Measurements from ENCODE around the gene RAMAC. TPM values are rescaled to one million over a fixed set of nuclear protein-coding genes. Genes with fewer than 3 reads are reported as not detected.

The RAMAC gene
- total and polyA plus RNA-seq, 2 of the 8 experiments (the other 6 are each of a cell fraction or from before 2014, with no cell fraction given): 20.7 to 32.9 TPM

DNA sequence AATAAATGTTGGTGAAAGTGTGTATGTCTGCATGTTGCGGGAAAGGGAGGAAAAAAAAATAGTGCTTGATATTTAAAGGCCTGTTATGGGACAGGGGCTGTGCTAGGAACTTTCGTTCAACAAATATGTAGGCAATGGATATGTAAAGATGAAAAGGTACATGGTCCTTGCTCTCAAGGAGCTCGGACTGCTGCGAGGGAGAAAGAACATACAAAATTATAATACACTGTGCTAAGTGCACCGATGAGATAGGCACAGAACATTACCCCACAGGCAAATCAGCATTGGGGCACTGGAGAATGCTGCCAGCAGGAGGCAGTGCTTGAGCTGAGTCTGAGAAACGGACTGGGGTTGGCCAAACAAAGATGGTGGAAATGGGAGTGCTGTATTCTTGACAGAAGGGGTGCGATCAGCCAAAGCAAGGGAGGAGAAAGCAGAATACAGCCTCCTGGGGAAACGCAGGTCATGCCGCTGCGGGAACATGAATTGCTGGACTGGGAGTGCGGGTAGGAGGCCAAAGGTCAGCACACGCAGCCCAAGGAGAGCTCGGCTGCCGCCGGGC is 24.8 kb downstream of the RAMAC start:
- H3K27me3 ChIP-seq (replicated peaks in 1 of 4; ENCODE audit: control insufficient read depth in 3 of 4, extremely low read depth in 1 of 4, insufficient read depth in 3 of 4, low read length in 3 of 4): peaks cover 0 to 3% (median 0%) of the 10 kb centered on the region in 4 experiments; a peak in 1 of 7 replicates
- peak overlapping the region; percentile 51; the same call in 1 of the 2 replicates for H3K27ac ChIP-seq (ENCODE audit: low read depth, low read length)
- H4K5ac ChIP-seq (ENCODE audit: insufficient read length, low read depth, low read length): no peak overlapping the region
- H3K14ac ChIP-seq (ENCODE audit: insufficient read length): no peak overlapping the region
- H2BK12ac ChIP-seq (ENCODE audit: low read depth, low read length): no peak overlapping the region
- no peaks in the 10 kb centered on the region for H3K9me3 ChIP-seq (ENCODE audit: insufficient read depth in 2 of 2, low read depth in 1 of 2, low read length in 1 of 2)
- POLR2A ChIA-PET (ENCODE audit: partially characterized antibody): interaction anchor here (0.6 to 2.4 kb wide), 12 partner anchors 8 to 472 kb away, joined by 3 to 6 read pairs (median 4); partner anchors contain the start of genes BTBD1, RPS17 and WHAMM
- no peak overlapping the region for H2BK120ac ChIP-seq (replicated peaks; ENCODE audit: low read depth, low read length)
- peak; percentile 43 to 78 for DNase-seq (ENCODE audit: low read depth in 1 of 2, low spot score in 2 of 2)
- peak overlapping the region; percentile 66 to 83 for H3K4me2 ChIP-seq (ENCODE audit: insufficient read depth in 1 of 2, low read depth in 2 of 2, low read length in 2 of 2)
- H3K23ac ChIP-seq (ENCODE audit: insufficient read length): no peak overlapping the region
- H3K56ac ChIP-seq (replicated peaks; ENCODE audit: insufficient read length, low read depth, low read length): peak overlapping the region; percentile 42
- FAIRE-seq: no peak
- H3K23me2 ChIP-seq (ENCODE audit: low read depth, low read length): peaks cover 10% of the 10 kb centered on the region; the same call in 1 of the 2 replicates
- no peak overlapping the region for H3K4ac ChIP-seq (replicated peaks; ENCODE audit: insufficient read length, low read depth, low read length)
- H4K91ac ChIP-seq (replicated peaks; ENCODE audit: insufficient read length, low read length): no peak overlapping the region
- H3K9ac ChIP-seq (replicated peaks in 1 of 4; ENCODE audit: extremely low read depth in 1 of 4, low read depth in 3 of 4, low read length in 3 of 4): peak overlapping the region; percentile 67 to 84 (median 77)
- H2AFZ ChIP-seq (ENCODE audit: low read length): peak overlapping the region; percentile 95
- no peak overlapping the region for H2BK15ac ChIP-seq (ENCODE audit: low read length)
- H3K18ac ChIP-seq (ENCODE audit: extremely low read depth, low read length): peak overlapping the region; percentile 75; the same call in 1 of the 2 replicates
- CTCF ChIA-PET (ENCODE audit: partially characterized antibody): interaction anchor here (0.7 to 2.2 kb wide), 30 partner anchors 8 to 480 kb away, joined by 3 to 16 read pairs (median 4); partner anchors contain the start of genes BTBD1 and RAMAC
- H3K36me3 ChIP-seq (ENCODE audit: control insufficient read depth in 2 of 4, insufficient read depth in 4 of 4, low read length in 3 of 4): peaks cover 0 to 24% (median 12%) of the 10 kb centered on the region in 4 experiments; a peak in 6 of 8 replicates
- peaks cover 0 to 12% of the 10 kb centered on the region in 2 experiments; a peak in 1 of 4 replicates for H3K79me2 ChIP-seq (ENCODE audit: control insufficient read depth in 1 of 2, insufficient read depth in 2 of 2, low read length in 2 of 2)
- no peak overlapping the region for H2AK5ac ChIP-seq (ENCODE audit: low read depth, low read length)
- H2BK5ac ChIP-seq (ENCODE audit: low read depth, low read length): peak overlapping the region; percentile 67
- 25% methylated on average over 12 of the region's 15 CpGs; no CpG with 5 or more reads in 1 of the 2 experiments for WGBS, 2 experiments (ENCODE audit: extremely low coverage in 1 of 2, insufficient coverage in 1 of 2, insufficient read length in 1 of 2, insufficient replicate concordance in 2 of 2, low coverage in 1 of 2, low lambda C conversion rate in 2 of 2, missing lambda C conversion rate in 1 of 2)
- H3K79me1 ChIP-seq (ENCODE audit: low read depth, low read length): no peaks in the 10 kb centered on the region
- no peaks in the 10 kb centered on the region for H4K20me1 ChIP-seq (replicated peaks in 1 of 2; ENCODE audit: control insufficient read depth in 1 of 2, insufficient read depth in 2 of 2, low read length in 2 of 2)
- H3K4me3 ChIP-seq (ENCODE audit: extremely low read depth in 1 of 4, insufficient read depth in 2 of 4, low read depth in 3 of 4, low read length in 4 of 4): peak overlapping the region; percentile 69 to 97 (median 92)
- peak overlapping the region; percentile 74 for H4K8ac ChIP-seq (ENCODE audit: extremely low read depth, insufficient read depth, low read length)
- peaks cover 3 to 10% (median 7%) of the 10 kb centered on the region in 4 experiments for H3K4me1 ChIP-seq (replicated peaks in 1 of 4; ENCODE audit: control insufficient read depth in 3 of 4, insufficient read depth in 4 of 4, low read length in 3 of 4)
- no peak overlapping the region for H2BK20ac ChIP-seq (ENCODE audit: low read length)
- peak; percentile 80 for TF ChIP-seq SAP30 (IDR thresholded peaks at IDR 0.05; ENCODE audit: insufficient read depth, insufficient replicate concordance, low read length)
- TF ChIP-seq, protein P1, sequence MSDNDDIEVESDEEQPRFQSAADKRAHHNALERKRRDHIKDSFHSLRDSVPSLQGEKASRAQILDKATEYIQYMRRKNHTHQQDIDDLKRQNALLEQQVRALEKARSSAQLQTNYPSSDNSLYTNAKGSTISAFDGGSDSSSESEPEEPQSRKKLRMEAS (IDR thresholded peaks at IDR 0.05): peak; percentile 46
- TF ChIP-seq CREB1 (IDR thresholded peaks at IDR 0.05): no peak
- no peak for TF ChIP-seq NANOG (IDR thresholded peaks at IDR 0.05; ENCODE audit: insufficient read depth, low read depth, low read length, poor library complexity, severe bottlenecking)
- no peak for TF ChIP-seq SIRT6 (IDR thresholded peaks at IDR 0.05; ENCODE audit: low read length)
- no peak for TF ChIP-seq HDAC6 (IDR thresholded peaks at IDR 0.05; ENCODE audit: low read depth, low read length)
- TF ChIP-seq KDM4A (IDR thresholded peaks at IDR 0.05; ENCODE audit: low read depth, low read length, severe bottlenecking): peak; percentile 77
- TF ChIP-seq SUZ12 (IDR thresholded peaks at IDR 0.05; ENCODE audit: low read length): no peak
- 0 out of 2 replicates have a peak, but pooled peaks have one; percentile 42 for TF ChIP-seq PHF8 (conservative IDR thresholded peaks at IDR 0.05; ENCODE audit: low read depth, low read length)
- TF ChIP-seq HDAC2 (IDR thresholded peaks at IDR 0.05; ENCODE audit: borderline replicate concordance in 1 of 2, low read depth in 2 of 2, low read length in 2 of 2): no peak; a peak in 1 of 4 replicates
- no peak for TF ChIP-seq MAFK (IDR thresholded peaks at IDR 0.05; ENCODE audit: low read depth, low read length)
